Skin of body (tissue), 2 donors: ENCODE results near the gene RTP3. TPM values are rescaled to one million over a fixed set of nuclear protein-coding genes. Genes with fewer than 3 reads are reported as not detected.

Experiments
- DNase-seq: peaks from one replicate; lab custom pipeline; 2025; lab: John Stamatoyannopoulos, UW
- total RNA-seq: library from RNA; depleted of rRNA; stranded (reverse); fragments of >200 nt; gene quantifications from one replicate; pipeline ENCODE4 v1.2.3, GENCODE V29; 2014

RTP3 gene
- total RNA-seq, result not detected

DNA sequence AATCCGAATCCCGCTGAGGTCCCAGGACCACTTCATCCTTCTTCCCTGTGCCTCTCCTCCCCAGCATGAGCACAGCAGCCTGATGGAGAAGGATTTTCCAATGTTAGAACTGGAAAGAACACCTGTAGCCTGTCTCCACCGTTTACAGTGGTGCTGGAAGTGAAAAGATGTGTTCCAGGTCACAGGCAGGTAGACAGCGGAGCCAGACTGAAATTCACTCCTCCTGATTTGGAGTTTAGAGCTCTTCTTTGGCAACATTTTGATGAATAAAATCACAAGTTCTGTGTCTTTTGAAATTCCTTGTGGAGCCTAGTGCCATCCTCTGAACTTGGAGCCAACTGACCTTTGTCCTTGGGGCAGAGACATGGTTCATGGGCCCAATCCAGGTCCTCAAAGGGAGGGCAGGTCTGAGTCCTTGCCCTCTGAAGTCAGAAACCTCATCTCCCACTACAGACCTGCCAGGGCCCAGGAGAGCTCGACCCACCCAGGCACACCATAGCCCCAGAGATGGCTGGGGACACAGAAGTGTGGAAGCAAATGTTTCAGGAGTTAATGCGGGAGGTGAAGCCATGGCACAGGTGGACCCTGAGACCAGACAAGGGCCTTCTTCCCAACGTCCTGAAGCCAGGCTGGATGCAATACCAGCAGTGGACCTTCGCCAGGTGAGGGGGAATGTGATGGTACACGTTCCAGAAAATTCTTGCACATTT is at the start of gene RTP3:
TSS of gene RTP3 (plus strand) at position 421 of the 710 bp plus-strand sequence. CDS start at position 508, 87 bp downstream.
- no peak for DNase-seq

DNA sequence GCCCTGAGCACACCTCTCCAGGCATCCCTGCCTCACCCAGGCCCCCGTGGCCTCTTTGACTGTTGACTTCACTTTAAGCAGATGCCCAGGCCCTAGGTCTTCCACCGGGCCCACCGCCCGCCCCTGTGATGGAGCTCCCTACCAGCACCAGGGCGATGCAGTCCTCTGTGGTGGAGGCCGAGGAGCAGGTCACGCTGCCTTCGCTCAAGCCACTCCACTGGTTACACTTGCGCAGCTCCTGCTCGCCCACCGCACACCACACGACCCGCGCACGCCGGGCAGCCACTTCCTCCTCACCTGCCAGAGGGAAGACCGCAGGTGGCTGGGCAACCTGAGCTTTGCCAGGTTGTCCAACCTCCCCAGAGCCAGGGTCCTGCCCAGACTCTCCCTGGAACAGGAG is 49.1 kb upstream of the RTP3 start:
- DNase-seq, result no peak

DNA sequence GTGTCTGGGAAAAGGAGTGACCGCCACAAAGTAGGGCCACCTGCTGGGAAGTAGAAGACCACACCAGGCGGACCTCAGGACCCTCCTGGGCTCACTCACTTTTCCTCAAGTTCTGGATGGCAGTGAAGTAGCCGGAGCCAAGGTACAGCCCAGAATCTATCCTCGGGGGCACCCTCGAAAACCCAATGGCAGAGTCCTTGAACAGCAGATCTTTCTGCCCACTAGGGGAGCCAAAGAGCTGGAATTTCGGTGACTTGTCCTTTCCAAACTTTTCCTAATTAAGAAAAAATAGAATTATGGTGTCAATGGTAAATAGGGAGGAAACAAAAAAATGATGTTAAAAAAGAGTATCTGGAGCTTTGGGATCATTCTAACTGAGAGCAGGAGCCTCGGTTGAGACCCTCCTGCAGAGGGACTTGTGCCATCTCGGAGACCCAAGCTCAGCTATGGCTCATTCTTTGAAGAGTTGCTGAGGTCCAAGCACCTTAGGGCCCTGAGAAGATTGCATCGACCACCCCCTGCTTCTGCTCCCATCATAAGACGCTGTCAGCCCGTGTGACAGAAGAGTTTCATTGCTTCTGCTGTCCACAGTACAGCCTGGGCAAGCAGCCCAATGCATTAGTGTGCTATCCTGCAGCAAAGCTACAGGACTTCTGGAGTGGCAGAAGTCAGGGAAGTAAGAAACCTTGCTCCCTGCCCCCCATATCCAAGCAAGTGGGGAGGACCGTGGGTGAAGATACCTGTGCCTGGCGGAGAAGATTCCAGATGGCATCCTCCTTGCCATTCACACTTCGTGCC is 47.8 kb upstream of the RTP3 start:
- no peak for DNase-seq

DNA sequence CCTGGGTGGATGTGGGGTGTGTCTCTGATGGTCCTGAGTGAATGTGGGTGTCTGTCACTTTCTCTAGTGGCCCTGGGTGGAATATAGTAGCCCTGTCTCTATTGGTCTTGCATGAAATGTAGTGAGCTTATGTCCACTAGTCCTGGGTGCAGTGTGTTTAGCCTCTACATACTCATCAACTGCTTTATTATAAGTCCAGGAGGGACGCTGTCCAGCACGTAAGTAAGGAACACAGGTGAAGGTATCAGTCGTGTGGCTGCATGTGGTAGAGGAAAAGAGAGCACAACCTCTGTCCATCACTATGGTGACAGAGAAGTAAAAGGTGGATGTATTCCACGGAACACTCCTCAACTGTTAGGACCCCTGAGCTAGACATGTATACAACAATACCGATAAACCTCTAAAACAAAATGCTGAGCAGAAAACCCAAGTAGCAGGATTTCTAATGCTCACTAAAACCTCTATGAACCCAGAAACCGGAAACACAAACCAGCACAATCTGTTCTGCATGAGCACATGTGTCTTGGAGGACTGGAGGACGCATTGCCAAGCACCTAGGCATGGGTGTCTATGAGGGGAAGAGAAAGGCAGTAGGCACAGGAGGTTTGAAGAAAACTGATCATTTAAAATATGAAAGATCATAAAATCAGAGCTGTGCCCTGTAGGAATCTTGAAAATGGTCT is 44.1 kb upstream of the RTP3 start:
- DNase-seq, result no peak

DNA sequence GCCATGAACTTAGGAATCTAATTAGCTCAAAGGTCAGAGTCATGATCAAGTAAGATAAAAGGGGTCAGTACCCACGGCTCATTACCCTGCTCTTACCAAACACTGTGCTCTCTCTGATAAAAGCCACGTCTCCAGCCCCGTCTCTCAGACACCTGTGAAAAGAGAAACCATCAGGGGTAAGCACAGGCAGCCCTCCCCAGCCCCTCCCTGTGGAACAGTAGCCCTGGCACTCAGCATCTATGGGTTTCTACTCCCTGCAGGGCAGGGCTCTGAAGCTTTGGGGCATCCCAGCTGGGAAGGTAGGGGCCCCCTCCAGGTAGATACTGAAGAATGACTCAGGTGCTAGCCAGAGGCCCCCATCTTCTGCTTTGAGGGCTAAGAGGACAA is 43.6 kb upstream of the RTP3 start:
- DNase-seq, result no peak

DNA sequence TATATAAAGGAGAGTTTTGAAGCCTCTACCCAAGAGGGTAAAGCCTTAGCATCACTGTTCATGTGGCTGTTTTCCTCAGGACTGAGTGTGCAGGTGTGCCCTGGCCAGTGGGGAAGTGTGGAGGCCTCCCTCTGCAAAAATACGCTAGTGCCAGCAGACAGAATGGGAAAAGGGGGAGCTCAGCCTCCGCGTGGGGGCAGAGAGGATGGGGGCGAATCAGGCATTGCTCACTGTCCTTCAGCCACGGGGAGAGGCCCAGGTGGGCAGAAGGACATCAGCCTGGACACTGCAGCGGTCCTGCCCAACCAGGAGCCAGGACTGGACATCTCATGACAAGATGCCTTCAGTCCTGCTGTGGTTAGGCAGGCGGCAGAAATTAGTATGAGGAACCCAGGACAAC is 43.2 kb upstream of the RTP3 start:
- DNase-seq, result no peak

DNA sequence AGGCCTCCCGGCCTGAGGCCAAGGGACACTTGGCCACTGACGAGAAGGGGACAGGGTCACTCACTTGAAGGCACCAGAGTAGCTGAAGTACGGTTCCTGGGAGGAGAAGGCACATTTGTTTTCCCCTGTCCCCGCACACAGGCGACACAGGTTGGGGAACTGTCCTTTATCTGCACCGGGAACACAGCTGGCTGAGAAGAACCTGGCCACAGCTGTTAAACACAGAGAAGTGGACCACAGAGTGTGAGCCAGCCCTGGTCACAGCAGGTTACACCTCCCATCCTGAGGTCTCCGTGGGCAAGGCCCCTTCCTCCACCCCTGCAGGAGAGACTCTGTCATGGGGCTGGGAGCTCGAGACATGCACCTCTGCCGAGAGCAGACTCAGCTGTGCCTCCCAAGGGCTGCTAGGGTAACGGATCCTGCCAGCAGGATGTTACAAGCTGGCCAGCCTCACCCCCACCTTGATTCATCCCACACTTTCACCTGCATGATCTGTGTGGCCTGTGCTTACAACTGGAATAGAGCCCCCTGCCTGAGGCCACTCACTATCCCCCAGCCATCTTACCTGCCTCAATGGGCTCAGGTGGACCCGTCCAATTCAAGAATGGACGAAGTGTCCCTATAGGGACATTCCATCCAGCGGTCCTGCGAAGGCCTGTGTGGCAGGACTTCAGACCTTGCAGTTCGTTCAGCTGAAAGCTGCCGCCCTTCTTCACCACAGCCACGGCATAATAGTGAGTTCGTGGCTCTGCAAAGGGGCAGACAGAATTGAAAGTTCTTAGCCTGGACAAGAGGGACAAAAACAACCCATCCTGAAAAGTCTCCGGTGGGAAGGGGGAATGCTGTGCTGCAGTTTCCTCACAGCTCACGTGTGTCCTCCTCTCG is 42.3 kb upstream of the RTP3 start:
- no peak for DNase-seq

DNA sequence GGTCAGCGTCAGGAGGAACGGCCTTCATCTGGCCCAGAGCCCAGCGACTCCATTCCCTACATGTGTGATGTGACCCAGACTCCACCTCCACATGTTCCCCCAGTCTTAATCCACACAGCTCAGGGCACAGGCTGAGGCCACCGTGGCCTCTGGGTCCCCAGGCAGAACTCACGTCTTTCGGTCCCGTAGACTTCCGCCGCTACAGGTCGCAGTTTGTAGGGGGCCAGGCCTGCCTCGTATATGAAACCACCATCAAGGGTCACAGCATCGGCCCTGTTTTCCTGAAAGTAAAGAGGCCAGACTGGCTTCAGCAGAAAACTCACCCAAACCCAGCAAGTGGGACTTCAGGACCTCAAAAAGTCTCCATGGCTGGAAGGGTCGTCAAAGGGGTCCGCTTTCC is 41.7 kb upstream of the RTP3 start:
- DNase-seq, result no peak

DNA sequence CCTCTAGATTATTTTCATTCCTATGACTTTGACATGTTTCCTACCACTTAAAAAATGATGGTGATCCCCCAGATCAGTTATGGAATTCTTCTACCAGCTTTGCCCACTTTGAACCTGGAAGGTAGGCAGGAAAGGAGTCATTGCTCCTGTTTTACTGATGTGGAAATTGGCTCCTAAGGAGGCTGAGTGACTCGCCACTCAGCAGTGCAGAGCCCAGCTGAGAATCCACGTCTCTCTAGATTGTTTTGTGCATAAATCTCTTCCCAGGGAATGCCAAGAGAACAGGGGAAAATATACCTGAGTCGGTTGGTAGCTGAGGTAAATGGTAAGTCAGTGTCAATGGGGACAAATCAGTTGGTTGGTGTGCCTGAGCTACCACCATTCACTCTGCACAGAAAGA is 37.7 kb upstream of the RTP3 start:
- DNase-seq, result no peak

DNA sequence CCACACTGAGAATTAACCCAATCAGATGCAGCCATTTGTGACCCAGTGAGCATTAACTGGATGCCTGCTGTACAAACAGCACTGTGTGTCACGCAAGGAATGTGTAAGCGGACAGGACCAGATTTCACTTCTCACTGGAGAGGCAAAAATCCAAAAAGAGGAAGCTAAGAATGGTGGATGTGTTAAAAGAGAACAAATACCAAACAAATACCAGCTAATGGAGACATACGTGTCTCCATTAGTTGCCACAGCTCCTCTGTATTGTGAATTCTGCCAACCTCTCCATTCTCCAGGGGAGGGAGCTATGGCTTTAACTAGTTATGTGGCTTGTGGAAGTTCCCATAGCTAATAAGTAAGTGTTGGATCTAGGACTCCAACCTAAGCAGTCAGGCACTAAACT is 35.7 kb upstream of the RTP3 start:
- DNase-seq, result no peak

DNA sequence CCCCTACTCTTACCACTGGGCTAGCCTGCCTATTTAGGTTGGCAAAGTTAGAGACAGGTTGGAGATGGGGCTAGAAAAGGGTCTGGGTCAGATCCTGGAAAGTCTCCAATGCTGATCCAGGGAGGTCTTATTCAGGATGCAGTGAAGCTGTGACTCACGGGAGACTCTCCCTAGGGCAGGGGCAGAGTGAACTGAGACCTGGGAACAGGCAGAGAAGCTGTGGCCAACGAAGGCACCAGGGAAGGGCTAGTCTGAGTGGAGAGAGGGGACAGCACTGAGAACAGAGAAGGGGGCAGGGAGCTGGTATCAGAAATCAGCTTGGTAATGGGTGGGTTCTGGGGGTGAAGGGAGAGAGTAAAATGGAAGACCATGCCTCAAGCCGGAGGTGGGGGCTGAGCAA is 35.3 kb upstream of the RTP3 start:
- no peak for DNase-seq

DNA sequence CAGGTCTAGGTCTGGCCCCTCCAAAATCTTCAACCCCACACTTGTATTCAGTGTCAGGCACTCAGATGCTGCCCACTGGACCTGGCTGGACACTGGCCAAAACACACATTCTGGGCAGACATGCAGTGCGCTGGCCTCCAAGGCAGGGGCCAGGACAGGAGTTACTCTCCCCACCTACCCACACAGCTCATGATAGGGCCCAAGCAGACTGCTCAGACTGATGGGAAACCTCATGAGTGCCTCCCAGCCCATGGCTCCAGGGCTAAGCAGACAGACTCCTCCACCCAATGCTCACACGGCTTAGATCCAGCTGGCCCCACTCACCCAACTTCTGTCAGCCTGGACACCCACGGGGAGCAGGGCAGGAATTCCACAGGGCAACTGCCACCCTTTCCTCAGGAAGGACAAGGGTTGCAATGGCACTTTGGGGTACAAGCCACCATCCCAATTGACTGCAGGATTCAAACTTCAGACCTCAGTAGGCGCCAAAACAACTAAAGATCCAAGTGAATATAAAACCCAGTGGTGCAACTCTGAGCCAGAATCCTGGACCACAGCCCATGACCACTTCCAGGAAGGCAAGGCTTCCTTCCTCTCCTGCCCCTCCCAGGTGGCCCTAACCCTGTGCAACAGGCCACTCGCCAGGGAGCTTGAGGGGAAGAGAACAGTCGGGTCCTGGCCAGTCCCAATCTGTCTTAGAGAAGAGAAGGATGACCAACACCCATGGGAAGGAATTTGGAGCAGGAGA is 34.5 kb upstream of the RTP3 start:
- no peak for DNase-seq

DNA sequence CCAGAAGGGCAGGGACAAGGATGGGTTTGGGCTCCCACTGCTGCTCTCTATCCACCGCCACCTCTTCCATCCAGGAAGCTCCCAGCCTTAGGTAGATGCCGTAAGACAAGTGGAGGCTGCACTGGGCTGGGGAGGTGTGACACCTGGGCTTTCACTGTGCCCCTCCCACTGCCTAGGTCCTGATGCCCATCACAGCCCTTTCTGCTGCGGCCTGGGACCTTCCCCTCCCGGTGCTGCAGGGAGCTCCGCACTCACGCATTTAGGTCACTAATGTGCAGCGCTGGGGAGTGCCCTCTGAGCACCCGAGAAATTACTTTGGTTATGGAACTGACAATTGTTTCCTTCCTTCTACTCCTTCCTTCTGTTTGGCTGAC is 33.9 kb upstream of the RTP3 start:
- DNase-seq, result no peak

DNA sequence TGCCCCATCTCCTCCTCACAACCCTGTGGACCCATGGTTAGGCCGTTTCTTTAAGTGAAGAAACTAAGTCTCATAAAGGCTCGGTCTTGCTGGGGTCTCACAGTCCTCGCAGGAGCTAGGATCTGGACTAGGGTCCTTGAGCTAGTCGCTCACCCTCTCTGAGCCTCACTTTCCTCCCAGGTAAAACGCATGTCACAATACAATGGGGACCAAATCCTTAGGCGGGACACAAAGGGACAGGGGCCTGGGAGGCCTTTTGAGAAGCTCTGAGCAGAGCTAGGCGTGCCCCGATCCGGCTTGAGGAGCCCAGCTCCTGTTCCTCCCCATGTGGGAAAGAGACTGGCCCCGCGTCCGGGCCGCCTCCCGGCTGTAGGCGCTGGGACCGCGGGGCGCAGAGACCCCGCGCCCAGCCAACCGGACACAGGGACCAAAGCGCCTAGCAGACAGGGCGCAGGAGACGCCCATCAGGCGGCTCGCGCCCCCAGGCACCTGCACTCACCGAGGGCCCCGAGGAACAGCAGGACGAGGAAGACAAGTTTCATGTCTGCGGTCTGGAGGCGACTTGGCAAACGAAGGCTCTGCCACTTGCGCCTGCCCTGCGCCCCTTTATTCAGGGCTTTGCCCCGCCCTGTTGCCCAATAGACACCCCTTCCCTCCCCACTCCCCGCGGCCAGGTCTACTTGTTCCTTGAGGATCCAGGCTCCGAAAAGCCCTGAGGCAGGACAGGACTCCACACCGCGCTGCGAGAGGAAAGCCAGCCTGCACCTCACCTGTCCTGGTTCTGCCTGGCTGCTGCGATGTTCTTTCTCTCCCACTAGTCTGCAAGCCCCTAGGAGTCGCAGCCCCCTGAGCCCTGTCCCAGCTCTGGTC is 33.2 kb upstream of the RTP3 start, which contains the start of gene LTF:
TSS of gene LTF (minus strand) at position 580 of the 870 bp plus-strand sequence. CDS start at position 542, 38 bp downstream.
- no peak for DNase-seq

DNA sequence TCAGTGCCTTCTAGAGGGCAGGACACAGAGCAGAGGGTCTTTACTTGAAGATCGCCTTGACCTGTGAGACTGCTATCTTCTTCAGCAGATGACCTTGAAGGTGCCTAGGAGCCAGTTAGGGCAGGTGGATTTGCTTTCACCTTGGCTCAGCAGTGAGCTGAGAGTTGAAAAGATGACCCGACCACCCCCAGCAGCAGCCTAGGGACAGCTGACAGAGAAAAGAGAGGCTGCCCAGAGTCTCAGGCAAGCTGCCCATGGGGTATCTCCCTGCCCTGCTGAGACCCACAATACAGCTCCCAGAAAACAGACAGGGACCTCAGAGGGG is 32.6 kb upstream of the RTP3 start:
- DNase-seq, result no peak

DNA sequence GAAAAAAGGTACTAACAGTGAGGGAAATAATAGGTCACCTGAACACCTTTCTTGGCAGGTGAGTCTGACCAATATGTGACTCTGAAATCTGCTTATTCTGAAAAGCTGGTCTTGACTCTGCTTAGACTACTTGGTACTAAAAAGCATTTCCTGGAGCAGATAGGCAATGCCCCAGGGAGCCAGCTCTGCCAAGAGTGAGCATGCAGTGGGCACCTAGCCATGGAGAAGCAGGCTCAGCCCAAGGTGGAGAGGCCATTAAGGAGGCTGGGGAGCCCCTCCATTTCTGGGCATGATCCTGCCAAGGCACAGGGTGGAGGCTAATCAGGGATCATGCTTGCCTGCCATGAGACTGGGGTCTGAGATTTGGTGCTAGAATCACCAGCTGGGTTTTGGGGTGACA is 31.5 kb upstream of the RTP3 start:
- no peak for DNase-seq

DNA sequence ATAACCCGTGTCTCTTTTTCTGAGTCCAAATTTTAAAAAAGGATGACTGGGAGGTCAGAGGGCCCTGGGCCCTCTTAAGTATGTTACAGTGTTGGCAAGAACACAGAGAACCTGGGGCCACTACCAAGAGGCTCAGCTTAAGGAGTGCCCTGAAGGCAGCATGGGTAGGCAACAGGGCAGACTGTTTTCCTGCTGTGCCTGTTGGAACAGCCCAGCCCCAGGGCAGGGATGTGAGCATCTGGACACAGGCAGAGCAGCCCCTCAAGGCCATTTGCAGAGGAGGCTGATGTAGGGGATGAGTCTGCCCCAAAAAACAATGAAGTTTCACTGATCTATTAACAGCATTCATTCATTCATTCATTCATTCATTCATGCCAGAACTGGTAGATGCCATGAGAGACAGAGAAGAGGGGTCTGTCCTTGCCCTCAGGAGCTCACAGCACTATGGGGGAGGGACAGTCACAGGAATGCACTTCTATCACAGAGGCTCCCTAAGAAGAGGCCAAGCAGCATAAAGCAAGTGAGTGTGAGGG is 30.8 kb upstream of the RTP3 start:
- DNase-seq, result no peak

DNA sequence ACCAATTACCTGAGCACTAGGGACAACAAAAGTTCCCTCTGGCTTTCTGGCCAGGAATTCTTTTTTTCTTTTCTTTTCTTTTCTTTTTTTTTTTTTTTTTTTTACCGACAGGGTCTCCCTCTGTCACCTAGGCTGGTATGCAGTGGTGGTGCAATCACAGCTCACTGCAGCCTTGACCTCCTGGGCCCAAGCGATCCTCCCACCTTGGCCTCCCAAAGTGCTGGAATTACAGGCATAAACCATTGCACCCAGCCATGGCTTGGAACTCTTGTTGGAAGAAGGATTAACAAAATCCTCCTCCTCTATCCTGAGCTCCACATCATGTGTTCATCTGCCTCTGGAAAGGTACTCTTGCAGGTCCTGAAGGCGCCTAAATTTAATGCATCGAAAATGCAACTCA is 30.2 kb upstream of the RTP3 start:
- DNase-seq, result no peak

DNA sequence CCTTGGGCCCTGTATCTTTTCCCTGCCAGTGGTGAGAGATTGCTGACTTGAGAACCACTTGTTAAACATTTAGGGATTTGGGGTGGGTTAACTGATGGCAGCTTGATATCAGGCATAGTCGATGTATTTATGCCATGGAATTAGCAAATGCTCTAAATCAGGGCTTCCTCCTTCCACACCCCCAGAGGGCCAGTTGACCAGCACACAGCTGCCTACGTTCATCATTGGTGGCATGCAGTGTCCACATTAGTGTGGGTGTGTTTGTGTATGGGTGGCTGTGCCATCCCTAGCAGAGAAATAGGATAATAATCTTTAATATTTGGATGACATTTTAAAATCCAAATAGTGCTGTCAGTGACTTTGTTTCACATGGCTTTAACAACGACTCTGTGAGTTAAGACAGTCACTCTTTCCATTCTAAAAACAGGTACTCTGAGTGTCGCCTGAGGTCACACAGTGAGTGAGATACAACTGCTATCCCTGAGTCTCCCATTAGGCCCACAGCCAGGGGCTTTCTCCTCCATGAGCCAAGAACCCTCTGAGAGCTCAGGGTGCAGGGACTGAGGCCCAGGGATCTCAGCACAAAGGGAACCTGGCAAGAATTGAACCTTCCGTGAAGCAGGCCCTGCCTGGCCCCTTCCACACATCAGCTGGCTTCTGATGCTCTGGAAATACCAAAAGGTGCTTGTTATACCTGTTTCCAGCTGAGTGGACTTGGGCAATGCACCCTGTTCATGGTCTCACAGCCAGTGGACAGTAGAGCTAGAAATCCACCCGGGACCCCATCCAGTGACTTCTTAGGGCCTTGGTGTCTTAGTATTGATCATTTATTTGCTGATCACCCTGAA is 28.8 kb upstream of the RTP3 start:
- DNase-seq, result no peak
